NCI-H1694 treated with DMSO at 0.1 percent for 48 hours (cell line): ENCODE results near the gene ENHO.

ENCODE experiments used
- DNase-seq: peaks from one replicate; lab custom pipeline; 2025; lab: John Stamatoyannopoulos, UW

Gene ENHO

DNA sequence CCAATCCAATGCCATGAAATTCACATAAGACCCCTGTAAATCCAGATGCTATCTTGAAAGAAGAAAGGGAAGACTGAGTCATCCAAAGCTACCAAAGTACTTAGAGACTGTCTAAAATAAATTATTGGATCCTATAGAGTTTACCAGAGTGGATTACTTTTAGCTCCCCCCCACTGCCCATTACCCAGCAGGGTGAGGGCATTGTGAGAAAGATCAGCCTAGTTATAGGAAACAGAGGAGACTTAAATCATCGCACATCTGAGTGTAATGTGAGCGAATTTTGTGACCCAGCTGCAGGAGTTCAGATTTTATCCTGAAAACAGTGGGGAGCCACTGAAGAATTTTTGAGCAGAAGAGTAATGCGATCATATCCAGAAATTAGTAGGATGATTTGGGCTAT, 1.6 kb upstream of the ENHO start:
- DNase-seq, result no peak

DNA sequence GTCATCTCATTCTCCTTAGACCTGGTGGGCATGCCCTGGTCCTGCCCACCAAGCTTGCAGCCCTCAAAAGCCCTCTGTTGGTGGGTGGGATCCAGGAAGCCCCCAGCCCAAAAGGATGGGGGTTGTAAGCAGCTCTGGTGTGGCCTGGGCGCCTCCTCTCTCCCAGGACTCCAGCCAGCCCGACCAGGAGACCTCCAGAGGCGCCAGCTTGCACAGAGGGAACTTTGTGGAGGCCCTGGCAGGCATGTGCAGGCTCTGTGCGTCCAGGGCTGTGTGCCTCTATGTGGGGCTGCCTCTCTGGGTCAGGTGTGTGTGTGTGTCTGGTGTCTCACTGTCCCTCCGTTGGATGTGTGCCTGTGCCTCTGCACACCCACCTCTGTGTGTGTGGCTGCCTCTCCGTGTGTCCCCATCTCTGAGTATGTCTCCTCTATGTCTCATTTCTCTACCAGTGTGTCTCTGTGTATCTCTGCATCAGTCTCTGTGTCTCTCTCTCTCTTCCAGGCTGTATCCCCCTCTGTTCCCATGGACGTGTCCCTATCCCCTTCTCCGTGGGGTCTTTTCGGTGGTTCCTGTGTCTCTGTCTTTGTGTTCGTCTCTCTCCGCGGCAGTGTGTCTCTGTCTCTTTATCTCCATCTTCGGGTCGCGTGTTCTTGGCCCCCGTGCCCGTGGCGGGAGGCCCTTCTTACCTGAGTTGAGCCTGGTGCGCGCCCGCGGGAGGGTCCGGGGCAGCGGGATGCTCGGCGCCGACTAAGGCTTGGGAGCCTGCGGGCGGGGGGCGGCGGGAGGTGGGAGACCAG, 501 bp downstream of the ENHO start:
- no peak for DNase-seq

- no peak for DNase-seq
Observed at GRCh38 chr9:34521406-34522045, 1.3 kb downstream of the ENHO start.

DNA sequence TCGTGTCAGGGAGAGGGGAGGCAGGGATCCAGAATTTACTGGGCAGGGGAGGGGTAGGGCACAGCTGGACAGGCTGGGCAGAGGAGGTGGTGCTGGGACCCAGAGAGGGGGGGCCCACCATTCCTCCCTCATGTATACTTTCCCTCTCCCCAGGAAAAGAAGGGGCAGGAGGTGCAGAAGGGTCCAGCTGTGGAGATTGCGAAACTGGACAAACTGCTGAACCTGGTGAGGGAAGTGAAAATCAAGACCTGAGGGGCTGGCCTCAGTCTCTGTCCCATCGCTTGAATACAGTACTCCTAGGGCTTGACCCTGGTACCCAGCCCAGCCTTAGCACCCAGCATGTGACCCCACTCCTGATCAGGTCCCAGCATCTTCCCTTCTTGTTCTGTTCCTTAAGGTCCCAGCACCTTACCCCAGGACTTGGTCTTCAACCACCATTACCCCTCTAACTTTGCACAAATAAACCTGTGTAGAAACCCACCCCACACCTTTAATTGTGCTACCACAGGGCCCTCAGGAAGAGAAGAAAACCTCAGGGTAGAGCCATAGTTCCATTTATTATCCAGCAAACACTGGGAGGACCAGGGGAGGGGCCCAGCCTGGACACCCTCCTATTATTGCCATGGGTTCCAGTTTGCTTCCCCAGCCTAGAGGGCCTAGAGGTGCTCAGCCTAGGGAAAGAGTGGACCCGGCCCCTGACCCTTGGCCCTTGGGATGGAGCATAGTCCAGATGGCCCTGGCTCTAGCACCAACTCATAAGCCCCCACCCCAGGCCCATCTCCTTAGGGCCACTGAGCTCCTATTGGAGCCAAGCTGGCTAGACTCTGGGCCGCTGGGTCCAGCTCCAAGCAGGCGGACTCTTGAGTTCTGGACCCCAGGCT, 2.0 kb downstream of the ENHO start:
- DNase-seq, result no peak

- DNase-seq, result no peak
Observed at GRCh38 chr9:34520096-34520495, 2.7 kb downstream of the ENHO start.

GRCh38 chr9:34519321-34520020, 3.3 kb downstream of the ENHO start:
- DNase-seq, result no peak

DNA sequence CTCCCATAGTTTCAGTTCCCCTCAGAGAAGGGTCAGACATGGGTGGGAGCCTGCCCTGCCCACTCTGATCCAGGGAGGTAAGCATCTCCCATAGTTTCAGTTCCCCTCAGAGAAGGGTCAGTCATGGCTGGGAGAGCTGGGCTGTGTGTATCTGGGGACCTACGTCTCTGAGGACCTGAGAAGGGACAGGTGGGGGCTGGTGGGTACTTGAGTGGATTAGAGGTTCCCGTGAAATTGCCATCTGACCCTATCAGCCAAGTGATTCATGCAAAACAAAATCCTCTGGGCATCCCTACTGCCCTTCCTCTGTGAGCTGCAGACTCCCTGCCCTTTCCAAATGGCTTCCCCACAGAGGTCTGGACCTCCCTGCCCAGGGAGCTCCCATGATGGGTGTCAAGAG, 3.9 kb downstream of the ENHO start:
- no peak for DNase-seq

GRCh38 chr9:34518110-34518616, 4.6 kb downstream of the ENHO start:
- DNase-seq, result no peak

GRCh38 chr9:34517185-34517584, 5.6 kb downstream of the ENHO start:
- no peak for DNase-seq

DNA sequence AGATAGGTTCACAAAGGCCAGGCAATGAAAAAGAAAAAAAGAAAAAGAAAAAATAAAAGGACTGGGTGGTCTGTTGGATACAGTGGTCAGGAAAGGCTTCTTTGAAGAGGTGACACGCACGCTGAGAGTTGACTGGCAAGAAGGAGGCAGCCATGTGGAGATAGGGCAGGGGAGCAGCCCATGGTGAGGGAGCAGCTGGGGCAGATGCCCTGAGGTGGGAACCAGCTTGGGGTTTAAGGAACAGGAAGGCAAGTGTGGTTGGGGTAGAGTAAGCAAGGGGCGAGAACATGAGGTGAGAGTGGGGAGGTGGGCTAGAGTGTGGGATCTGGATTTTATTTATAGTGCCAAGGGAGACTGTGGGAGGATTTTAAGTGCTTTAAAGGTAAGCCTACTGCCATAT, 6.8 kb downstream of the ENHO start:
- DNase-seq, result no peak

GRCh38 chr9:34514816-34515215, 8.0 kb downstream of the ENHO start:
- no peak for DNase-seq

- no peak for DNase-seq
Observed at GRCh38 chr9:34514401-34514800, 8.4 kb downstream of the ENHO start.

- no peak for DNase-seq
Observed at GRCh38 chr9:34513567-34514214, 9.1 kb downstream of the ENHO start.

GRCh38 chr9:34512131-34513078, 10.4 kb downstream of the ENHO start:
- DNase-seq, result no peak

DNA sequence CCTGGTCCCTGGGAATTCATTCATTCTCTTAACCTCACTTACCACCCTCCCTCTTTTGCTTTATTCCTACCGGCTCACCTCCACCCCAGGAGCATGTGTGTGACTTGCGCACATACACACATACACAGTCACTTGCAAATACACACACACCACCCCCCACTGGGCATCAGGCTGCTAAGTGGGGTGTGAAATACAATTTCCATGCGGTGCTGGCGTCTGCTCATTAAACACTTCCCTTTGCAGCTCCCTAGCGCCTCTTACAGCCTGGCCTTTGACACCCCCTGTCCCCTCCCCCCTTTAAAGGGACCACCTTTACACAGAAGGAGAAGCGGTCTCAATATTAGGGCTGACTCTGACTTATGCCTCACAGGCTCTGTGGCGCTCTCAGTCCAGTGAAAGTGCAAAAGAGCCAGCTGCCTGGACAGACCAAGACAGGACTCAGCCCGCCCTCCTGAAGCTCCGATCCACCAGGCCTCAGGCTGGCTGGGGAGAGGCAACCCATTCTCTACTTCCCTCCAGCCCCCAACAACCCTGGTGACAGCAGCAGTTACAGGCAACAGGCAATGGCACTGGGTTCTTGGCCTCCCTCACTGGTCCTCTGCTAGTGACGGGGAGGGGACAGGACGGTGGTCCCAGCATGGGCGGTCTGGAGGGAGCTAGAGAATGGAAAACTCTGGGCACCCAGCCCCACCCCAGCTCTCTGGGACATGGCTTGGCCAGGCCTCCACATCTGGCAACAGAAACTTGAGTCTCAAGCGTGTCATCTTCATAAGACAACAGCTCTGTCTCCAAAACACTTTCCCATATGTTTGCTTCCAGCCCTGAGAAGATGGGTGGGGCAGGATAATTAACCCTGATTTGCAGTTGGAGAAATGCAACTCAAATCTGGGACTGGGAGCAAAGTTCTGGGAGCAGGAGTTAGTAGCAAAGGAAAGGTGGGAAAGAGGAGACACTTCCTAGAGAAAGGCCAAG, 12.0 kb downstream of the ENHO start:
- peak; percentile 72 for DNase-seq

GRCh38 chr9:34508951-34509350, 13.8 kb downstream of the ENHO start:
- DNase-seq, result no peak

GRCh38 chr9:34508463-34508862, 14.3 kb downstream of the ENHO start:
- DNase-seq, result no peak

DNA sequence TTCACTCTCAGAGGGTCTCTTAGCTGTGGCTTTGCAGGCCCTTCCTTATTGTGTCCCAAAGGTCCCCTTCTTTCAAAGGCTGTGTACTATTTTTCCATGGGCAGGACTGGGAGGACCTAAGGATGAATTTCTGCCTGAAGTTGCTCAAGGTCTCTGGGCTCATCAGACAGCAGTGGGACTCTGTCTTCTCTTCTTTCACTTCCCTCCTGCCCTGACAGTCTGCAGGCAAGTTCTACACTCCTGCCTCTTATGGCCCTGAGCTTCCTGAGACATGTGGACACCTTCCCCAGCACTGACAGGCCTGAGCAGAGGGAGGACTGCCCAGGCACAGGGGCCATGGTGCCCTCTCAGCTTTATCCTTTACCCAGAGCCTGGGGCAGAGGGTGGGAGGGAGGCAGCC, 14.8 kb downstream of the ENHO start:
- no peak for DNase-seq

- no peak for DNase-seq
Observed at GRCh38 chr9:34507556-34507955, 15.2 kb downstream of the ENHO start.
